Measurements from ENCODE around the gene TCF23.
A peak's percentile ranks its signal among the peaks of the same experiment; 100 is the strongest.
"Not testable (repeated sequence)": the region's sequence is repeated elsewhere in the genome, so short reads cannot be mapped to it uniquely, and the experiment has no call there.

TCF23 gene

GRCh38 chr2:27154488-27154887 is 5.7 kb downstream of the TCF23 start:
- no peak for DNase-seq (ENCODE audit: low read depth)

- no peak for DNase-seq (ENCODE audit: low read depth)
Measured at GRCh38 chr2:27155069-27155520, 6.3 kb downstream of the TCF23 start.

- no peak for DNase-seq (ENCODE audit: low read depth)
Measured at GRCh38 chr2:27158468-27158867, 9.7 kb downstream of the TCF23 start.

- no peak for DNase-seq (ENCODE audit: low read depth)
Measured at GRCh38 chr2:27159271-27159670, 10.5 kb downstream of the TCF23 start.

GRCh38 chr2:27160191-27160590 is 11.4 kb downstream of the TCF23 start:
- no peak for DNase-seq (ENCODE audit: low read depth)

GRCh38 chr2:27162151-27163121 is 13.6 kb downstream of the TCF23 start:
- DNase-seq (ENCODE audit: low read depth), result peak; percentile 17

- DNase-seq (ENCODE audit: low read depth), result no peak
Measured at GRCh38 chr2:27164960-27165763, 16.4 kb downstream of the TCF23 start.

GRCh38 chr2:27170581-27171337 is 22.0 kb downstream of the TCF23 start:
- no peak for DNase-seq (ENCODE audit: low read depth)

GRCh38 chr2:27171351-27171848 is 22.6 kb downstream of the TCF23 start:
- DNase-seq (ENCODE audit: low read depth), result no peak

GRCh38 chr2:27174638-27175037 is 25.8 kb downstream of the TCF23 start:
- DNase-seq (ENCODE audit: low read depth), result no peak

GRCh38 chr2:27175330-27175729 is 26.5 kb downstream of the TCF23 start:
- DNase-seq (ENCODE audit: low read depth), result peak; percentile 31

- DNase-seq (ENCODE audit: low read depth), result not testable (repeated sequence)
Measured at GRCh38 chr2:27175781-27176180, 27.0 kb downstream of the TCF23 start.

- no peak for DNase-seq (ENCODE audit: low read depth)
Measured at GRCh38 chr2:27177441-27178351, 28.9 kb downstream of the TCF23 start.

GRCh38 chr2:27178469-27178868 is 29.7 kb downstream of the TCF23 start:
- no peak for DNase-seq (ENCODE audit: low read depth)

- DNase-seq (ENCODE audit: low read depth), result no peak
Measured at GRCh38 chr2:27179344-27180000, 30.7 kb downstream of the TCF23 start.

- DNase-seq (ENCODE audit: low read depth), result peak; percentile 77
Measured at GRCh38 chr2:27182346-27182745, 33.5 kb downstream of the TCF23 start.

GRCh38 chr2:27184115-27184514 is 35.3 kb downstream of the TCF23 start:
- peak; percentile 52 for DNase-seq (ENCODE audit: low read depth)

GRCh38 chr2:27185331-27186026 is 36.7 kb downstream of the TCF23 start:
- peak; percentile 92 for DNase-seq (ENCODE audit: low read depth)

GRCh38 chr2:27186613-27187345 is 38.0 kb downstream of the TCF23 start:
- DNase-seq (ENCODE audit: low read depth), result no peak
